NCI-H2081 (cell line): Measurements from ENCODE around the gene KCNMA1.
"Not testable (repeated sequence)": the region's sequence is repeated elsewhere in the genome, so short reads cannot be mapped to it uniquely, and the experiment has no call there.

ENCODE experiments used
- DNase-seq, 2 experiments: peaks; one replicate each; lab custom pipeline; 2025; lab: John Stamatoyannopoulos, UW

Gene KCNMA1

GRCh38 chr10:77661674-77662073, 24.1 kb upstream of the KCNMA1 start:
- no peak for DNase-seq

DNA sequence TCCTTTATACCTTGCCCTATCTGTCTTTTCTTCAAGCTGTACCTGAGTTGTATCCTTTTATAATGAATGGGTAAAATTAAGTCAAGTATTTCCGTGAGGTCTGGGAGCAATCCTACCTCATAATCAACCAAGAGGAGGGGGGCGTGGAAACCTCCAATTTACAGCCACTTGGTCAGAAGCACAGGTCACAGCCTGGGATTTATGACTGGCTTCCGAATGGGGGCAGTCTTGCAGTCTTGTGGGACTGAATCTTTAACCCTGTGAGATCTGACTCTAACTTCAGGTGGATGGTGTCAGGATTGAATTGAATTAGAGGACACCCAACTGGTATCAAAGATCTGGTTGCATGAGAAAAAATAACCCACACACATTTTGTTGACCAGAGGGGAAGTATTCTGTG, 23.5 kb upstream of the KCNMA1 start:
- no peak for DNase-seq

DNA sequence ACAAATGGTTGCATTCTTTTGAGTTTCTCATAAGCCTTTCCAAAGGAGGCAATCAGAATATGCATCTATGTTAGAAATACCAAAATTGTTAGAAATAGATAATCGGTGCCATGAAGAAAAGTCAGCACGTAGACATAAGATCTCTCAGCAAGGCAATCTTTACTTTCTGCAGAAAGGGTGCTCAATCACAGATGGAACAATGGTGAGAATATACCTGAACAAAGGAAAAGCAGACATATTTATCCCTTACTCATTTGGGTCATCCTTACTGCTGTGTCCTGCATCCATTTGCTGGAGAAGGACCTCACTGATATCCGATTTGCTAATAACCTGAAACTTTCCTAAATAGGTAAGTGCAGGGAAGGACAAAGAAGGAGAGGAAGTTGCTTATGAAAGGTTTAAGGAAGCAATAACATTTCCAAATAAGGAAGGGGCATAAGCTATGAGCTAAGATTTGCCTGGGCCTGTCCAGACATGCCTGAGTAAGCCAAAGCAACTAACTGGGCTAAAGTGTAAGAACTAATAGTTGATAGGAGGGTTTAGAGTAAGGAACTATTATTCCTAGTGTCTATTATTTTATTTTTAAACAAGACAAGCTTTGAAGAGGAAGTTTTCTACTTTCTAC, 21.6 kb upstream of the KCNMA1 start:
- not testable (repeated sequence) for DNase-seq

DNA sequence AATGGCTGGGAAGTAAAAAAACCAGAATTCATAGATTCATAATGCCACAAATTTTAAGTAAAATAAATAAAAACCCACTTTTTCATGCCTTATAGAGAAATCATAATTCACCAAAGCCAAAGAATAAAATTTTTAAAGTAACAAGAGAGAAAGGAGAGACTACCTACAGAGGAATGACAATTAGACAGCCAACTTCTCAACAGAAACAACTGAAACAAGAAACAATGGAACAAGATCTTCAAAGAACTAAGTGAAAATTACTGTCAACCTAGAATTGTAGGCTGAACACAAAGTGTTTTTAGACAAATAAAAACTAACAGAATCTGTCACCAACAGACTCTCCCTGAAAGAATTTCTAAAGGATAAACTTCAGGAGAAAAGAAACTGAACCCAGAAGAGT, 15.6 kb upstream of the KCNMA1 start:
- no peak for DNase-seq

GRCh38 chr10:77649333-77650331, 12.0 kb upstream of the KCNMA1 start:
- DNase-seq = no peak

- no peak for DNase-seq
Measured at GRCh38 chr10:77648472-77648871, 10.9 kb upstream of the KCNMA1 start.

GRCh38 chr10:77647543-77648293, 10.1 kb upstream of the KCNMA1 start:
- no peak for DNase-seq

GRCh38 chr10:77644557-77645243, 7.1 kb upstream of the KCNMA1 start:
- DNase-seq = no peak

DNA sequence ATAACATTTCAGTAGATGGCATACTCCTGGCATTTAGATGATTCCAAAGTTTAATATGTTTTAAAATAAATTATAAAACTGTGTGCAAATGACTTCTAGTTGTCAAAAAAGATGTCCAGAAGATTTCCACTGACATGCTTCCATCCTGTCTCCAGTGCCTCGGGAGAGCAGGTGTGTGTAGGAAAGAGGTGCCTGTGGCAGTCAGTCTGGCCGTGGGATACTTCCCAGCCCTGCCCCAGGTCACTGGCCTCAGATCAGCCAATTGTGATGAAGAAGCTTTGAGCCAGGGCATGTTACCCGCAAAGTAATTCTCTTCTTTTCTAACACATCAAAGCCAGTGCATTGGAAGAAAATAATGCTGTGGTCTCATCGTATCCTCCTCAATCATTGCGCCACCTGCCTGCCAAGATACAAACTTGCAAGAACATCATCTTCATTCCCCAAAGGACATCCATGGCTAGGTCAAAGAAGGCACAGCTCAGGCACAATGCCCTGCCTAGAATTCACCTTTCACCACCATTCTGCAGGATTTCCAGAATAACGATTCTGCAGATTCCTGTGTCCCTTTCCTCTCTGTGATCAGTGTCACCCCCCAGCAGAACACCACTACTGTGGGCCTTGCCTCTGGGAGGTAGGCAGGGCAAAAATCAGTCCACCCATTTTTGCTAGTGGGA, 6.3 kb upstream of the KCNMA1 start:
- peak in 1 of 2 experiments; percentile 25 for DNase-seq

- peak; percentile 73 for DNase-seq
Measured at GRCh38 chr10:77641788-77642397, 4.3 kb upstream of the KCNMA1 start.

GRCh38 chr10:77641344-77641743, 3.7 kb upstream of the KCNMA1 start:
- no peak for DNase-seq

DNA sequence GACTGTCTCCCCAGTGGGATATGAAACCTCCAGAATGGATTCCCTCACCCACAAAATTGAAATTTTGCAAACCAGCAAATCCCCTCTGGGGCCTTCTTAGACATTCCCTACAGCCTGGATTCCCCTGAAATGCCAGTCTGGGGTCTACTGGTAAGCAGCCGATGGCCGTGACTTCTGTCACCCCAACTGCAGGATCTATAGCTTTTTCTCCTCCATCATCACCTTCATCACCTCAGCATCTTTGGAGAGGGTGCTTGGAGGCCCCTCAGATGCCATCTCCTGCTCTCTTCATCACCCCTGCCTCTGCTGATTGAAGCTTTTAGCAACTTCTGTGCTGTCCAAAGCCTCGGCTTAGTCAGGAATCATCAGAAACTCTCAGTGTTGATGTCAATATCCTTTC, 2.6 kb upstream of the KCNMA1 start:
- DNase-seq = no peak

DNA sequence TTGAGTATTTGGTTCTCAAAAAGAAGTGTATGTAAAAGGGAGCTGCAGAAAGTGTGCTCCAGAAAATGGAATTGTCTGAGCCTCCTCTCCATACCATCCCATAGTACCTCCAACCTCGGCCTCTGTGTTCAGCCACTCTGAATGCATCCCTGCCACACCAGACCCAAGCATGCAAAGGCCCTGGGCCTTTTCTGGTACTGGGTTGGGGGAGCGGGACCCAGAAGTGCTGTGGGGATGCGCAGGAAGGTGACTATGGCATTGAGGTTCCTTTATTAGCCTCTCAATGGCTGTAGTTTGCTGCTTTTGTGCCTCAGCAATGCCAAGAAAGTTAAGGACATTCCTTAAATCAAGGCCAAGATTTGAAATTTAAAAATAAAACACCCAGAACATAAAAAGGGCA, 2.1 kb upstream of the KCNMA1 start:
- no peak for DNase-seq

GRCh38 chr10:77638321-77639101, 903 bp upstream of the KCNMA1 start:
- peak; percentile 27 to 33 for DNase-seq

- DNase-seq = no peak
Measured at GRCh38 chr10:77636967-77637531, 559 bp downstream of the KCNMA1 start.

DNA sequence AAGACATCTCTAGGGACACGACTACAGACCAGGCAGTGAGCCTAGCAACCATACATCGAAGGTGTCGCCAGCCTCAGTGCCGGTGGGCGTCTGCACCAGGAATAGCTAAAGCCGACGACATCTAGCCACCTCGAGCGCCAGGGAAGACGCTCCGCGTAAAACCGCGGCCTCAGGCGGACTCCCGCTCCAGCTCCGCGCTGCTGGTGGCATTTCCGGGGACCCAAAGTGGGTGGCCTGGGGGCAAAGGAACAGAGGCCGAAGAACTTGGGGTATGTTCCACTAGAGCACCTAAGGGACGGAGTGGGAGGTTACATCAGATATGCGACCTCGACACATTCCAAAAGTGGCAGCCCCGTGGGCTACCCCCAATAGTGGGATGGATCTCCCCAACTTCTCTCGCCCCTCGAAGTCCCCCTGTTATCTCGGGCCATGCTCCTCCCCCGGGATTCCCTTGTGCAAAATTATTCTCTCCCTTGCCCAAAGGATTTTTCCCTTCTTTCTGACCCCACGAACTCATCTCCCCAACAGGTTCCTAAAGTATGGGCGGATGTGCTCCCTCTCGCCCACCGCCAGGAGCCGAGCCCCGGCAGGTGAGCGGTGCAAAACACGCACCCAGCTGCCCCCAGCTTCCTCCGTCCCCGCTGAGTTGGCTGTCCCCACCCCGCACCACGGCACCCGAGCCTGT, 1.2 kb downstream of the KCNMA1 start:
- no peak for DNase-seq

- peak in 1 of 2 experiments; percentile 10 for DNase-seq
Measured at GRCh38 chr10:77635402-77636227, 2.0 kb downstream of the KCNMA1 start.

- no peak for DNase-seq
Measured at GRCh38 chr10:77634939-77635338, 2.7 kb downstream of the KCNMA1 start.
